Breast epithelium (tissue), 4 donors: ENCODE results near the gene PSMB8. TPM values are rescaled to one million over a fixed set of nuclear protein-coding genes. Genes with fewer than 3 reads are reported as not detected.

ENCODE experiments used
- DNase-seq, 2 donors: peaks; one replicate each; pipeline ENCODE4 v3.0.0-alpha.2; 2019; ENCODE audit warnings: low spot score in 2 of 2
- H3K27ac ChIP-seq, 2 donors: fragments of 200-600 bp; sonication (generic) in 1 of 2; one replicate each; pipeline ENCODE4 v1.5.1; 2016 to 2019; ENCODE audit warnings: mild to moderate bottlenecking in 1 of 2
- H3K27me3 ChIP-seq, 2 donors: fragments of 200-600 bp; sonication (generic) in 1 of 2; one replicate each; pipeline versions ENCODE4 v1.5.1 to v1.6.0; 2017 to 2019; ENCODE audit warnings: control low read depth in 1 of 2, mild to moderate bottlenecking in 1 of 2
- H3K36me3 ChIP-seq: fragments of 200-600 bp; one replicate; pipeline ENCODE4 v1.5.1; 2019
- H3K4me1 ChIP-seq, 2 donors: fragments of 200-600 bp; sonication (generic); one replicate each; pipeline ENCODE4 v1.5.1; 2016 to 2019; ENCODE audit warnings: control low read depth in 1 of 2
- H3K4me3 ChIP-seq, 3 donors: fragments of 200-600 bp; sonication (generic); 1 replicate in 2 of 3; 2 replicates in 1 of 3; pipeline ENCODE4 v1.5.1; 2016 to 2019; ENCODE audit warnings: mild to moderate bottlenecking in 3 of 3, moderate library complexity in 2 of 3
- H3K9me3 ChIP-seq, 2 donors: fragments of 200-600 bp; sonication (generic) in 1 of 2; one replicate each; pipeline ENCODE4 v1.5.1; 2016 to 2019; ENCODE audit warnings: control low read depth in 1 of 2
- POLR2A ChIP-seq: fragments of 450-650 bp; IDR thresholded peaks from one replicate; pipeline ENCODE4 v1.6.1; 2016; ENCODE audit warnings: antibody characterized with exemption, mild to moderate bottlenecking, moderate library complexity
- POLR2AphosphoS5 ChIP-seq, 3 donors: sonication (generic); formaldehyde crosslinking; IDR thresholded peaks; one replicate each; pipeline ENCODE4 v1.6.1; 2017; ENCODE audit warnings: antibody characterized with exemption in 3 of 3
- intact Hi-C: fragments of 100-400 bp; cut with DNase I; formaldehyde crosslinking; loops from one replicate; pipeline ENCODE4 v1.15.1; 2023; ENCODE audit warnings: low total_unique reads
- total RNA-seq, 3 donors: library from RNA; depleted of rRNA; stranded (reverse); fragments of >200 nt; gene quantifications; one replicate each; pipeline ENCODE4 v1.1.0, GENCODE V29; 2016
- TF ChIP-seq, protein P1 (sequence below), 3 donors: fragments of 450-650 bp; IDR thresholded peaks; one replicate each; pipeline ENCODE4 v1.5.1; 2016 to 2017; ENCODE audit warnings: antibody characterized with exemption in 3 of 3, mild to moderate bottlenecking in 3 of 3, moderate library complexity in 3 of 3

The PSMB8 gene
- total RNA-seq, 3 donors from 2014 or later = 36.0 to 47.3 (median 44.9) TPM

DNA sequence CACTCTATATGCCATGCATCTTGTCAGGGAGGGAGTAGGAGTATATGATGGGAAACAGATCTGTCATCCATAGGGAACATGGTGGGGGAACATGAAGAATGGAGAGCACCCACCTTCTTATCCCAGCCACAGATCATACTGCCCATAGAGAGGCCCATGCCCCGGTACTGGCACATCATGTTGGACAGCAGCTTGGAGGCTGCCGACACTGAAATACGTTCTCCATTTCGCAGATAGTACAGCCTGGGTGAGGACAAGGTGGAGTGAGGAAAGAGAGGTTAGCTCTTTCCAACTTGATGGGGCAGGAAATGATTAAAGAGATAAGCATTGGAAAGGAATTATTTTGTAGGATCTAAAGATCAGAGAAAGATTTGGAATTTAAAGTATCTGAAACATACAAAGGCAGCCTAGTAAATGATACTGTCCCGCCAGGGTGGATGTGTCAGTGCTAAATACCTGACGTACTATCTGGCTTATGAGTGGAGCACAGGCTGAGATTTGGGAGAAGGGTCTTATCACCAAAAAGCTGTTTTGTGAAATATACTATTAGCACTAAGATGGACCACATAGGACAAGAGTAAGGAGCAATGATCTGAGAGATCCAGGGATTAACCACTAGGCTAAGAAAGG is 1.7 kb downstream of the PSMB8 start:
- Histone ChIP-seq H3K9me3 (no peaks in the 10 kb centered on the region), H3K27ac (peak overlapping the region; percentile 28 to 97), H3K27me3 (no peaks in the 10 kb centered on the region), H3K4me1 (peaks cover 0 to 15% of the 10 kb centered on the region in 2 donors), H3K4me3 (peak overlapping the region in 1 of 3 donors; percentile 89), H3K36me3 (peaks cover 4% of the 10 kb centered on the region)
- peak in 1 of 2 donors; percentile 3 for DNase-seq
- TF ChIP-seq POLR2A = no peak
- no peak for TF ChIP-seq POLR2AphosphoS5 (IDR thresholded peaks at IDR 0.05)
- TF ChIP-seq, protein P1, sequence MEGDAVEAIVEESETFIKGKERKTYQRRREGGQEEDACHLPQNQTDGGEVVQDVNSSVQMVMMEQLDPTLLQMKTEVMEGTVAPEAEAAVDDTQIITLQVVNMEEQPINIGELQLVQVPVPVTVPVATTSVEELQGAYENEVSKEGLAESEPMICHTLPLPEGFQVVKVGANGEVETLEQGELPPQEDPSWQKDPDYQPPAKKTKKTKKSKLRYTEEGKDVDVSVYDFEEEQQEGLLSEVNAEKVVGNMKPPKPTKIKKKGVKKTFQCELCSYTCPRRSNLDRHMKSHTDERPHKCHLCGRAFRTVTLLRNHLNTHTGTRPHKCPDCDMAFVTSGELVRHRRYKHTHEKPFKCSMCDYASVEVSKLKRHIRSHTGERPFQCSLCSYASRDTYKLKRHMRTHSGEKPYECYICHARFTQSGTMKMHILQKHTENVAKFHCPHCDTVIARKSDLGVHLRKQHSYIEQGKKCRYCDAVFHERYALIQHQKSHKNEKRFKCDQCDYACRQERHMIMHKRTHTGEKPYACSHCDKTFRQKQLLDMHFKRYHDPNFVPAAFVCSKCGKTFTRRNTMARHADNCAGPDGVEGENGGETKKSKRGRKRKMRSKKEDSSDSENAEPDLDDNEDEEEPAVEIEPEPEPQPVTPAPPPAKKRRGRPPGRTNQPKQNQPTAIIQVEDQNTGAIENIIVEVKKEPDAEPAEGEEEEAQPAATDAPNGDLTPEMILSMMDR (IDR thresholded peaks at IDR 0.05) = no peak
- intact Hi-C loops = no loop called here

DNA sequence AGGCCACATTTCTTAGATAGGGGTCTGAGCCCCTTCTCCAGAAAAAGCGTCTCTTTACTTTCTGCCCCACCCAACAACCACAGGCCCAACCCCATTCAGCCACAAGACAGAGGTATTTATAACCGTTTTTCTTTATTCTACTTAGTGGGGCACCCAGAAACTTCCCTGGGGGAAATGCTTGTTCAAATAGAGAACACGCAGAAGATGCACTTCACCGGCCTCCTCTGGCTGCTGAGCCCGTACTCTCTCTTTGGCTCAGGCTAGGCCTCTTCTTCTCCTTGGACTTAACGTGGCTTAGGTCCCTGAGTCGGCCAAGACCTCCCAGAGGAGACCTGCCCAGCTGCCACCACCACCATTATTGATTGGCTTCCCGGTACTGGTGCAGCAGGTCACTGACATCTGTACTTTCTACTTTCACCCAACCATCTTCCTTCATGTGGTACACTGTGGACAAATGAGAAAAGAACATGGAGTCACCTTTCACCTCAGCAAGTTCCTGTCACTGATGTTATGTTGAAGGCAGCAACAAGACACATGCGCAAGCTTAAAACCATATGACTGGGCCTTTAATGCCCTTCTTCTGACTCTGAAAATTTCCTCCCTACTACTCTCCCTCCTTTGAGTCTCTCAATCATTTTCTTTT is 3.1 kb downstream of the PSMB8 start:
- no peak for TF ChIP-seq POLR2A
- no peak for TF ChIP-seq POLR2AphosphoS5 (IDR thresholded peaks at IDR 0.05)
- TF ChIP-seq, protein P1 (IDR thresholded peaks at IDR 0.05) = no peak
- peak in 1 of 2 donors; percentile 13 for DNase-seq
- no peak overlapping the region for H3K27ac ChIP-seq
- no peaks in the 10 kb centered on the region for H3K27me3 ChIP-seq
- H3K4me3 ChIP-seq = no peak overlapping the region
- intact Hi-C loops = no loop called here
- H3K9me3 ChIP-seq = no peaks in the 10 kb centered on the region
- H3K36me3 ChIP-seq = no peaks in the 10 kb centered on the region
- peaks cover 0 to 15% of the 10 kb centered on the region in 2 donors for H3K4me1 ChIP-seq

DNA sequence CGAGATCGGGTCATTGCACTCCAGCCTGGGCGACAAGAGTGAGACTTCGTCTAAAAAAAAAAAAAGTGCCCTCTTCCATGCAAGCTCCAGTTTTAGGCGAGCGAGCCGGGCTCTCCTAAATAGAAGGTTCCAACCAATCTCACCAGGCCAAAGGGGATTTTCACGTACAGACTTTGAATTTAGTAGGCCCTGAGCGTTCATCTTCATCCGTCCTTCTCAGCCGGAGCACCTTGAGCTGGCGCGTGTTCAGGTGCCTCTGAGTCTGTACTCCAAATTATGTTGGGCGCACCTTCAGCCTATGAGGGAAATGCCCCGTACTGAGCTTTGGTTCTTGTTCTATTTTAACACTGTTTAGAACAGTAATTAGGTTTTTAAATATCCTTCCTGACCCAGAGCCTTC is 4.5 kb downstream of the PSMB8 start:
- Histone ChIP-seq H3K9me3 (no peaks in the 10 kb centered on the region), H3K4me3 (no peak overlapping the region), H3K27ac (peak overlapping the region; percentile 92 to 94), H3K36me3 (no peaks in the 10 kb centered on the region), H3K27me3 (no peaks in the 10 kb centered on the region), H3K4me1 (peaks cover 0 to 15% of the 10 kb centered on the region in 2 donors)
- TF ChIP-seq, protein P1 (IDR thresholded peaks at IDR 0.05) = no peak
- TF ChIP-seq POLR2A (no peak), POLR2AphosphoS5 (IDR thresholded peaks at IDR 0.05) (no peak)
- no peak for DNase-seq
- intact Hi-C loops = no loop called here

DNA sequence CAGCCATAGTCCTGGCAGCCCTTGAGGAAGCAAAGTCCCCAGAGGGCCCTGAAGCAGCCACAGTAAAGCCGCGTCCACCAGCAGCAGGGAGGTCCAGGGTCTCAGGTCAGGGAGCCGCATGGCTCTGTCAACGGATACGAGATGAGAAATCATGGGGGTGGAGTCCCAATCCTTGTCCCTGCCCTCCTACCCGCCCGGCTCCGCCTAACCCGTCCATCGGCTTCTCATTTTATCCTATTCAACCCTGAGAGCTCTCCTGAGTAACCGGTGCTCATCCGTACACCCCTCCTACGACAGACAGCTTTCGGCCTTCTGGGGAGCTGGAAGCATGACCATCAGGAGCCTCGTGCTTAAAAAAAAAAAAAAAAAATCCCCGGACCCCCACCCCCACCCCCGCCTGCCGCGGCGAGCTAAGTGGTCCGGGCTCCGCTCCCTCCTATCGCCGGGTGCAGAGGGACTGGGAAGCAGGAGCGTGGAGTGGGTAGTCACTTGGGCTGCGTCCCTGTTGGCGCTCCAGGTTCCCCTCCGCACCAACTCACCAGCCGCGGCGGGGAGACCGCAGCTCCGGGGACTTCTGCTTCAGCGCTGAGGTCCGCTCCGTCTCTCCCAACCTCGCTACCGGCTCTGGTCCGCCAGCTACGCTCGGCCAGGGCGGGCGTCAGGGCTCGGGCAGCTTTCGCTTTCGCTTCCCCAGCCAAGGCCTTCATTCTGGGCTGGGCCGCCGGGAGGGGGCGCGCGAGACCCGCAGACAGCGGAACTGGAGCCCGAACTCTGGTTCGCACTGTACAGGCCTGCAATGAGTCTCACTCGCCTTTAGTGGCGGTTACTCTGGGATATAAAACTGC is 5.5 kb downstream of the PSMB8 start, which contains the start of gene TAP2:
Gene TAP2 (minus strand): TSS at position 626 of the 845 bp plus-strand sequence. CDS start 506 bp downstream, at position 120.
- Histone ChIP-seq H3K4me1 (peaks cover 0 to 15% of the 10 kb centered on the region in 2 donors), H3K27ac (peak within 1 kb of the TSS; percentile 92 to 94), H3K4me3 (peak within 1 kb of the TSS; percentile 78 to 80 (median 79)), H3K9me3 (no peaks in the 10 kb centered on the region), H3K27me3 (no peaks in the 10 kb centered on the region), H3K36me3 (no peaks in the 10 kb centered on the region)
- intact Hi-C loops = loop anchor here (1.0 kb wide), 1 partner anchor 16 kb away; the partner anchor contains the start of gene PSMB9
- peak; percentile 93 to 96 for DNase-seq
- TF ChIP-seq POLR2A = peak; percentile 19
- TF ChIP-seq, protein P1 (IDR thresholded peaks at IDR 0.05) = peak; percentile 96 to 99 (median 96)
- TF ChIP-seq POLR2AphosphoS5 (IDR thresholded peaks at IDR 0.05) = peak; percentile 80 to 95 (median 91)
